ENCODE measurements around the gene FCHSD2. TPM values are rescaled to one million over a fixed set of nuclear protein-coding genes. Genes with fewer than 3 reads are reported as not detected.

The FCHSD2 gene
- 10 to 100 TPM in 3 of 4 donors, 1 to 10 TPM in 1; 6.7 to 95.7 (median 10.2) TPM for total RNA-seq

DNA sequence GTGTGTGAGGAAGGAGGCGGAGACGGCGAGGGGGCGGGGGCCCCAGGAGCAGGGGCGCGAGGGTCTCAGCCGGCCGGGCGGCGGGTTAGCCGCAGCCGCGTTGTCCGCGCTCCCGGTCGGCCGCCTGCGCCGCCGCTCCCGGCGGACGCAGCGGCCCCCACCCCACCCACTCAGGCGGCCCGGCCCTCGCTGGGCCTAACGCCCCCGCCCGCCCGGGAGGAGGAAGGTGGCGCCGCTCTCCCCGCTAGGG, at the start of gene FCHSD2:
Gene FCHSD2, minus strand, starts transcription at position 191 of the 250 bp plus-strand sequence. CDS start 441 bp downstream, outside the sequence.
- peaks cover 0 to 35% (median 12%) of the 10 kb centered on the region in 4 donors for H3K4me1 ChIP-seq

DNA sequence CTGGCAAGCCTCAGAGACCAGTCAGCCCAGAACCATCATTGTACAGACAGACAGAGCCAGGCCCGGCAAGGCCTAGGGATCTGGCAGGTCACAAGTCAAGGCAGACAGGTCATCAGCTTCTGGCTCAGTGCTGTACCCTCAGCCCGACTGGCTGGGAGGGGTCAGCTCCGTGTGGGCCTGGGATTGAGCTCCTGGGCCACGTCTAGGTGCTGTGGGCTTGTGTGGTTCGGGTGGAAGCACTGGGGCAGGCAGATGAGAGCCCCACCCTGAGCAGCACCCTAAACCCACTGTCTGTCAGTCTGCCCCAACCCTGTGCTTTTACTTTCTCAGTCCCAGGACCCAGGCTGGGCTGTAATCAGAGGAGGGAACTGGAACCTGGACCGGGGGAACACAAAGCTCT, 49.0 kb upstream of the FCHSD2 start:
- H3K36me3 ChIP-seq, result no peaks in the 10 kb centered on the region
- H3K9me3 ChIP-seq, result no peaks in the 10 kb centered on the region
- H3K27me3 ChIP-seq, result no peaks in the 10 kb centered on the region
- TF ChIP-seq, protein P1, sequence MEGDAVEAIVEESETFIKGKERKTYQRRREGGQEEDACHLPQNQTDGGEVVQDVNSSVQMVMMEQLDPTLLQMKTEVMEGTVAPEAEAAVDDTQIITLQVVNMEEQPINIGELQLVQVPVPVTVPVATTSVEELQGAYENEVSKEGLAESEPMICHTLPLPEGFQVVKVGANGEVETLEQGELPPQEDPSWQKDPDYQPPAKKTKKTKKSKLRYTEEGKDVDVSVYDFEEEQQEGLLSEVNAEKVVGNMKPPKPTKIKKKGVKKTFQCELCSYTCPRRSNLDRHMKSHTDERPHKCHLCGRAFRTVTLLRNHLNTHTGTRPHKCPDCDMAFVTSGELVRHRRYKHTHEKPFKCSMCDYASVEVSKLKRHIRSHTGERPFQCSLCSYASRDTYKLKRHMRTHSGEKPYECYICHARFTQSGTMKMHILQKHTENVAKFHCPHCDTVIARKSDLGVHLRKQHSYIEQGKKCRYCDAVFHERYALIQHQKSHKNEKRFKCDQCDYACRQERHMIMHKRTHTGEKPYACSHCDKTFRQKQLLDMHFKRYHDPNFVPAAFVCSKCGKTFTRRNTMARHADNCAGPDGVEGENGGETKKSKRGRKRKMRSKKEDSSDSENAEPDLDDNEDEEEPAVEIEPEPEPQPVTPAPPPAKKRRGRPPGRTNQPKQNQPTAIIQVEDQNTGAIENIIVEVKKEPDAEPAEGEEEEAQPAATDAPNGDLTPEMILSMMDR (IDR thresholded peaks at IDR 0.05), result no peak
- TF ChIP-seq POLR2A (IDR thresholded peaks at IDR 0.05), result no peak
- no peak for DNase-seq
- peaks cover 0 to 44% (median 4%) of the 10 kb centered on the region in 4 donors for H3K4me1 ChIP-seq
- no peak overlapping the region for H3K4me3 ChIP-seq
- H3K27ac ChIP-seq, result peak overlapping the region in 1 of 4 donors; percentile 29

More for the DNA sequence above, at the start of gene FCHSD2:
- H3K36me3 ChIP-seq, result no peaks in the 10 kb centered on the region
- DNase-seq, result no peak
- peak within 1 kb of the TSS; percentile 90 to 99 (median 96) for H3K27ac ChIP-seq
- H3K4me3 ChIP-seq, result peak within 1 kb of the TSS; percentile 82 to 94 (median 88)
- H3K9me3 ChIP-seq, result no peaks in the 10 kb centered on the region
- TF ChIP-seq POLR2A (IDR thresholded peaks at IDR 0.05), result no peak
- TF ChIP-seq, protein P1 (IDR thresholded peaks at IDR 0.05), result no peak
- no peaks in the 10 kb centered on the region for H3K27me3 ChIP-seq

DNA sequence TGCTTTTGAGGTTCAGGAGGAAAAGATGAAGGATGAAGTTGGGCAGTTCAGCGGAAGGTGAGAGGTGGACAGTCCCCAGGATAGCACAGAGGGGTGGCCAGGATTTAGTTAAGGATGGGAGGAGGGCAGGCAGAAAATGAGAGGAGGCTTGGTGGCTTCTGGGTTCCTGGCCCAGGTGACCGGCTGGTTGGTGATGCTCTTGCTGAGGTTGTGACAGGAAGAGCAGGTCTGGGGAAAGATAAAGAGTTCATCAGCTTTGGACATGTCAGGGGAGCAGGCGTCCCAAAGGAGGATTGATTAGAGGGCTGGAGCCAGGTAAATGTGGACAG, 48.4 kb upstream of the FCHSD2 start:
- Histone ChIP-seq H3K4me3 (no peak overlapping the region), H3K4me1 (peaks cover 0 to 44% (median 4%) of the 10 kb centered on the region in 4 donors), H3K27me3 (no peaks in the 10 kb centered on the region), H3K9me3 (no peaks in the 10 kb centered on the region), H3K27ac (no peak overlapping the region), H3K36me3 (no peaks in the 10 kb centered on the region)
- TF ChIP-seq, protein P1 (IDR thresholded peaks at IDR 0.05), result no peak
- no peak for TF ChIP-seq POLR2A (IDR thresholded peaks at IDR 0.05)
- peak in 1 of 3 donors; percentile 27 for DNase-seq

DNA sequence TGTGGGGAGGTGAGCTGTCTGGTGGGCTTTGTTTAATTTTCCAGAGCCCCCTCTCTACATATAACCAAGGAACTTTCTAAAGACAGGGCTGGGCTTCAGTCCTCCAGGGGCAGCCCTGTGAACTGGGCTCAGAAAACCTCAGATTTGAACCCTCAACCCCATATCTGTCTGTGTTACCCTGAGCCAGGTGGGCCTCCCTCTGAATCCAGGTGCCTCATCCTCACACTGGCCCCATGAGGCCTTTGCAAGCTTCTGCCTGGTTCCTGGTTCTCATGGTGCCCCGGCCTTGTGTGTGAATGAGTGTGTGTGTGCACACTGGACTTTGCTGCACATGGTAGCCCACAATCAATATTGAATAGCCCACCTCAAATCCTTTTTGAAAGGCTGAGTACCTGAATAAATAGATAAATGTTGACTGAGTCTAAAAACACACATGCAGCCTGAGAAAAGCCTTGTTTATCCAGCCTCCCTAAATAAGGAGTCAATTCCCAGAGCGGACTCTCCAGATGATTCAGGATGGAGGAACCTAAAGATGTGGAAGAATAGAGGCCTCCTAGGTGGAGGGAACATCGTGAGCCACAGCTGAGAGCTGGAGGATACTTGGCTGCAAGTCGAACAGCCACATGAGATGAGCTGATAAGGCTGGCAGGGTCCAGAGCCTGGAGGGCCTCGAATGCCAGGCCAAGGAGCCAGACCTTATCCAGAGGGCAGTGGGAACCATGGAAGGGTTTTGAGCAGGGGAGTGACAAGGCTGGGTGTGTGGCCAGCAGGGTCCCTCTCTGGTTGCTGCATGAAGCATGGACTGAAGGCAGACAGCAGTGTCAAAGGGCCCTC, 47.8 kb upstream of the FCHSD2 start:
- DNase-seq, result peak in 2 of 3 donors; percentile 20 to 40
- no peaks in the 10 kb centered on the region for H3K27me3 ChIP-seq
- peak overlapping the region in 2 of 4 donors; percentile 32 to 73 for H3K27ac ChIP-seq
- no peaks in the 10 kb centered on the region for H3K36me3 ChIP-seq
- no peak overlapping the region for H3K4me3 ChIP-seq
- H3K4me1 ChIP-seq, result peaks cover 0 to 43% (median 4%) of the 10 kb centered on the region in 4 donors
- no peak for TF ChIP-seq POLR2A (IDR thresholded peaks at IDR 0.05)
- TF ChIP-seq, protein P1 (IDR thresholded peaks at IDR 0.05), result no peak
- H3K9me3 ChIP-seq, result no peaks in the 10 kb centered on the region

DNA sequence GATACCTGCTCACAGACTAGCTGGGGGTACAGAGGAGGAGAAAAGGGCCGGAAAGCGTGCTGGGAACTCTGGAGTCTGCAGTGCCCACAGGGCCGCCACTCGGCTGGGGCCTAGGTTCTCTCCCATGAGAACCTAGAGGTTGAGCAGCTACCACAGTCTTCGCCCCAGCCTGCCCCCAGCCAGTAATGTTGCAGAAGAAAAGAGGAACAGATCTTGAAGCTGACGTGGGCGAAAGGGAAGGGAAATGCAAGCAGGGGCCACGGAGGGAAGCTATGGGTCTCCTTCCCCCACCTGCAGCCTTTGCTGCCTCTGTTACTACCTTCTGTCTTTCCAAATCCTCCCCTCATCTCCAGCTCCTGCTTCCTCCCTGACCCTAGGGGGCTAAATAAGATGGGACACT, 47.2 kb upstream of the FCHSD2 start:
- no peak for TF ChIP-seq POLR2A (IDR thresholded peaks at IDR 0.05)
- TF ChIP-seq, protein P1 (IDR thresholded peaks at IDR 0.05), result no peak
- Histone ChIP-seq H3K27ac (peak overlapping the region in 2 of 4 donors; percentile 66 to 73), H3K9me3 (no peaks in the 10 kb centered on the region), H3K4me1 (peaks cover 0 to 43% (median 4%) of the 10 kb centered on the region in 4 donors), H3K27me3 (no peaks in the 10 kb centered on the region), H3K36me3 (no peaks in the 10 kb centered on the region), H3K4me3 (no peak overlapping the region)
- peak in 2 of 3 donors; percentile 81 to 84 for DNase-seq
